Endodermal cell (in vitro differentiated cells): ENCODE data around the gene RSRC1. TPM values are rescaled to one million over a fixed set of nuclear protein-coding genes. Genes with fewer than 3 reads are reported as not detected.

ENCODE experiments used
- DNase-seq: peaks from one replicate; pipeline ENCODE4 v3.0.0-alpha.2; 2017
- H3K27ac ChIP-seq: 2 replicates; pipeline ENCODE4 v1.5.1; 2013; ENCODE audit warnings: mild to moderate bottlenecking, low read depth, low read length, moderate library complexity
- H3K27me3 ChIP-seq: 2 replicates; pipeline ENCODE4 v1.6.1; 2013; ENCODE audit warnings: mild to moderate bottlenecking, low read length, moderate library complexity; ENCODE audit not compliant: insufficient read depth, control insufficient read depth, poor library complexity, severe bottlenecking
- H3K36me3 ChIP-seq: 2 replicates; pipeline ENCODE4 v1.7.0; 2013; ENCODE audit warnings: mild to moderate bottlenecking, low read length, moderate library complexity; ENCODE audit not compliant: control insufficient read depth, insufficient read depth
- H3K4me1 ChIP-seq: one replicate; pipeline ENCODE4 v1.7.0; 2013; ENCODE audit warnings: low read length; ENCODE audit not compliant: control insufficient read depth, insufficient read depth
- H3K4me3 ChIP-seq: 2 replicates; pipeline ENCODE4 v1.5.1; 2013; ENCODE audit warnings: mild to moderate bottlenecking, low read length, moderate library complexity
- H3K9ac ChIP-seq: 2 replicates; pipeline ENCODE4 v1.6.1; 2013; ENCODE audit warnings: mild to moderate bottlenecking, low read length, moderate library complexity; ENCODE audit not compliant: poor library complexity, severe bottlenecking; ENCODE audit errors: extremely low read depth
- H3K9me3 ChIP-seq: 2 replicates; pipeline ENCODE4 v1.6.1; 2013; ENCODE audit warnings: mild to moderate bottlenecking, low read length, moderate library complexity; ENCODE audit not compliant: control insufficient read depth
- H3K27ac Mint-ChIP-seq: 2 replicates; pipeline ENCODE4 v1.8.0; 2020; ENCODE audit warnings: mixed read lengths
- H3K27me3 Mint-ChIP-seq: 2 replicates; pipeline ENCODE4 v1.8.0; 2021; ENCODE audit warnings: mild to moderate bottlenecking, mixed read lengths; ENCODE audit not compliant: insufficient read depth
- H3K36me3 Mint-ChIP-seq: 2 replicates; pipeline ENCODE4 v1.8.0; 2020; ENCODE audit warnings: low read depth, mixed read lengths
- H3K4me1 Mint-ChIP-seq: 2 replicates; pipeline ENCODE4 v1.8.0; 2020; ENCODE audit warnings: mixed read lengths
- H3K4me3 Mint-ChIP-seq: 2 replicates; pipeline ENCODE4 v1.8.0; 2020; ENCODE audit warnings: mild to moderate bottlenecking, moderate library complexity, mixed read lengths
- H3K9me3 Mint-ChIP-seq: 2 replicates; pipeline ENCODE4 v1.8.0; 2020; ENCODE audit warnings: mild to moderate bottlenecking, mixed read lengths
- WGBS, 2 experiments: methylation state at CpG; one replicate each; pipeline versions ENCODE4 v1.1.5 to v1.1.7; 2013; ENCODE audit warnings: missing lambda C conversion rate in 2 of 2, mixed read lengths in 1 of 2; ENCODE audit not compliant: insufficient coverage in 1 of 2, insufficient read length in 1 of 2; 5-methylcytosine and 5-hydroxymethylcytosine counted together
- total RNA-seq, 2 donors: library from RNA; stranded (reverse); fragmentation: NEBNext Ultra II Directional in 1 of 2; extraction: Animal tissue kit (Norgen Biotek cat#: 25700) in 1 of 2; gene quantifications; 2 replicates in 1 of 2; 3 replicates in 1 of 2; pipeline ENCODE4 v1.2.1, GENCODE V29; 2021
- TF ChIP-seq, protein P1 (sequence below): fragments of 200-600 bp; sonication (generic); conservative IDR thresholded peaks from 2 replicates; pipeline ENCODE4 v1.5.0; 2021; ENCODE audit warnings: antibody characterized with exemption, mild to moderate bottlenecking

RSRC1 gene
- total RNA-seq, 2 donors from 2014 or later: 45.3 to 52.1 TPM

- 93% methylated on average over 2 of the region's 2 CpGs; no CpG with 5 or more reads in 1 of the 2 experiments for WGBS, 2 experiments
- H3K9me3 Mint-ChIP-seq: no peaks in the 10 kb centered on the region
- peaks cover 27% of the 10 kb centered on the region for H3K27me3 ChIP-seq
- peaks cover 17% of the 10 kb centered on the region for H3K27me3 Mint-ChIP-seq
- H3K36me3 Mint-ChIP-seq: no peaks in the 10 kb centered on the region
- no peak overlapping the region for H3K9ac ChIP-seq
- H3K4me3 ChIP-seq: no peak overlapping the region
- no peak overlapping the region for H3K27ac ChIP-seq
- H3K36me3 ChIP-seq: no peaks in the 10 kb centered on the region
- no peaks in the 10 kb centered on the region for H3K4me1 ChIP-seq
- no peaks in the 10 kb centered on the region for H3K4me1 Mint-ChIP-seq
- DNase-seq: no peak
- no peaks in the 10 kb centered on the region for H3K9me3 ChIP-seq
- H3K4me3 Mint-ChIP-seq: no peak overlapping the region
- TF ChIP-seq, protein P1, sequence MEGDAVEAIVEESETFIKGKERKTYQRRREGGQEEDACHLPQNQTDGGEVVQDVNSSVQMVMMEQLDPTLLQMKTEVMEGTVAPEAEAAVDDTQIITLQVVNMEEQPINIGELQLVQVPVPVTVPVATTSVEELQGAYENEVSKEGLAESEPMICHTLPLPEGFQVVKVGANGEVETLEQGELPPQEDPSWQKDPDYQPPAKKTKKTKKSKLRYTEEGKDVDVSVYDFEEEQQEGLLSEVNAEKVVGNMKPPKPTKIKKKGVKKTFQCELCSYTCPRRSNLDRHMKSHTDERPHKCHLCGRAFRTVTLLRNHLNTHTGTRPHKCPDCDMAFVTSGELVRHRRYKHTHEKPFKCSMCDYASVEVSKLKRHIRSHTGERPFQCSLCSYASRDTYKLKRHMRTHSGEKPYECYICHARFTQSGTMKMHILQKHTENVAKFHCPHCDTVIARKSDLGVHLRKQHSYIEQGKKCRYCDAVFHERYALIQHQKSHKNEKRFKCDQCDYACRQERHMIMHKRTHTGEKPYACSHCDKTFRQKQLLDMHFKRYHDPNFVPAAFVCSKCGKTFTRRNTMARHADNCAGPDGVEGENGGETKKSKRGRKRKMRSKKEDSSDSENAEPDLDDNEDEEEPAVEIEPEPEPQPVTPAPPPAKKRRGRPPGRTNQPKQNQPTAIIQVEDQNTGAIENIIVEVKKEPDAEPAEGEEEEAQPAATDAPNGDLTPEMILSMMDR: no peak
- H3K27ac Mint-ChIP-seq: no peak overlapping the region
Measured at GRCh38 chr3:158086776-158087175, 23.1 kb upstream of the RSRC1 start.

- Mint-ChIP-seq H3K9me3 (no peaks in the 10 kb centered on the region), H3K27me3 (peaks cover 56% of the 10 kb centered on the region), H3K36me3 (no peaks in the 10 kb centered on the region), H3K27ac (no peak overlapping the region), H3K4me1 (peaks cover 8% of the 10 kb centered on the region), H3K4me3 (no peak overlapping the region)
- Histone ChIP-seq H3K27ac (no peak overlapping the region), H3K4me3 (no peak overlapping the region), H3K36me3 (no peaks in the 10 kb centered on the region), H3K9me3 (no peaks in the 10 kb centered on the region), H3K27me3 (peaks cover 58% of the 10 kb centered on the region), H3K9ac (no peak overlapping the region), H3K4me1 (peaks cover 10% of the 10 kb centered on the region)
- DNase-seq: no peak
- TF ChIP-seq, protein P1: peak; percentile 74
- WGBS, 2 experiments: 17 to 24% methylated on average over 5 of the region's 5 CpGs
Measured at GRCh38 chr3:158091531-158091930, 18.4 kb upstream of the RSRC1 start.

DNA sequence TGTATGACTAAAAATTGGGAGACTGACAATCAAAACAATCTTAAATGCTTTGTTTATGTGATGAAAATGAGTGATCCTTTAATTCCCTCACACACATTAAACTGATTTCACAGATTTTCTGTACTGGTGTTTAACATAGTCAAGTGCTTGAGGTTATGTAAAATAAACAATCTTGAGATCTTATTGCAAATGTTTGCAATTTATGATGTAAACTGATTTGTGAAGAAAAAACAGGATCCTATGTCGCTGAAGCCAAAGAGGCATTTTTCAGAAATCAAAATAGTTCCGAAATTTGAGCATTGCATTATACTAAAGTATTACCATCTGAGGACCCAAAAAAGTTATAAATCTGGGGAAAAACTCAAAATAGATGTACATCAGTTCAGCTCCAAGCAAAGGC lies 16.4 kb upstream of the RSRC1 start:
- peaks cover 78% of the 10 kb centered on the region for H3K27me3 ChIP-seq
- H3K27ac Mint-ChIP-seq: no peak overlapping the region
- 91 to 95% methylated on average over 2 of the region's 2 CpGs for WGBS, 2 experiments
- TF ChIP-seq, protein P1: no peak
- no peaks in the 10 kb centered on the region for H3K9me3 Mint-ChIP-seq
- no peak overlapping the region for H3K27ac ChIP-seq
- no peaks in the 10 kb centered on the region for H3K9me3 ChIP-seq
- H3K4me3 ChIP-seq: no peak overlapping the region
- H3K27me3 Mint-ChIP-seq: peaks cover 72% of the 10 kb centered on the region
- peaks cover 10% of the 10 kb centered on the region for H3K4me1 ChIP-seq
- no peaks in the 10 kb centered on the region for H3K36me3 ChIP-seq
- peaks cover 12% of the 10 kb centered on the region for H3K4me1 Mint-ChIP-seq
- H3K36me3 Mint-ChIP-seq: no peaks in the 10 kb centered on the region
- peak overlapping the region; percentile 60 for H3K4me3 Mint-ChIP-seq
- H3K9ac ChIP-seq: no peak overlapping the region
- DNase-seq: no peak
